Activated CD8-positive, alpha-beta T cell treated with anti-CD3 and anti-CD28 coated beads, Interleukin-2, amount 10 ng/mL, durations not matched to agents 7 days and 5 days (primary cell): ENCODE data around the gene PRDM11. TPM values are rescaled to one million over a fixed set of nuclear protein-coding genes. Genes with fewer than 3 reads are reported as not detected.

Source experiments
- ATAC-seq: fragments of 150-1000 bp; cut with Tn5 transposase; one replicate; pipeline ENCODE4 v1.10.0; 2021; ENCODE audit warnings: moderate library complexity
- CTCF ChIA-PET: fragments of 350-600 bp; sonication (Branson Sonifier 250); formaldehyde crosslinking; loops from one replicate; lab custom pipeline; 2021; ENCODE audit warnings: antibody characterized with exemption; lab: Charles Lee
- POLR2A ChIA-PET: fragments of 350-600 bp; sonication (Branson Sonifier 250); formaldehyde crosslinking; loops from one replicate; lab custom pipeline; 2021; ENCODE audit warnings: antibody characterized with exemption; lab: Charles Lee
- DNase-seq: peaks from one replicate; pipeline ENCODE4 v3.0.0-alpha.2; 2020
- H3K27ac Mint-ChIP-seq: one replicate; pipeline ENCODE4 v1.8.0; 2021; ENCODE audit warnings: mild to moderate bottlenecking, mixed read lengths
- H3K27me3 Mint-ChIP-seq: one replicate; pipeline ENCODE4 v1.8.0; 2021; ENCODE audit warnings: low read depth, mixed read lengths
- H3K36me3 Mint-ChIP-seq: one replicate; pipeline ENCODE4 v1.8.0; 2021; ENCODE audit warnings: low read depth, mixed read lengths
- H3K4me1 Mint-ChIP-seq: one replicate; pipeline ENCODE4 v1.8.0; 2021; ENCODE audit warnings: low read depth, mixed read lengths
- H3K4me3 Mint-ChIP-seq: one replicate; pipeline ENCODE4 v1.8.0; 2021; ENCODE audit warnings: mild to moderate bottlenecking, mixed read lengths
- H3K9me3 Mint-ChIP-seq: one replicate; pipeline ENCODE4 v1.8.0; 2022; ENCODE audit warnings: mixed read lengths; ENCODE audit not compliant: insufficient read depth
- total RNA-seq, 2 experiments: library from RNA; stranded (reverse); gene quantifications; one replicate each; pipeline ENCODE4 v1.2.3, GENCODE V29; 2021

PRDM11 gene
- total RNA-seq, 2 experiments from 2014 or later: 3.5 to 3.6 TPM

- Mint-ChIP-seq H3K27me3 (no peaks in the 10 kb centered on the region), H3K27ac (no peak overlapping the region), H3K4me3 (no peak overlapping the region), H3K9me3 (no peaks in the 10 kb centered on the region), H3K4me1 (peaks cover 18% of the 10 kb centered on the region), H3K36me3 (no peaks in the 10 kb centered on the region)
- CTCF ChIA-PET: no interaction called here
- DNase-seq (no peak), ATAC-seq (no peak)
- POLR2A ChIA-PET: no interaction called here
Measured at GRCh38 chr11:45217991-45218390, 71.6 kb downstream of the PRDM11 start.

DNA sequence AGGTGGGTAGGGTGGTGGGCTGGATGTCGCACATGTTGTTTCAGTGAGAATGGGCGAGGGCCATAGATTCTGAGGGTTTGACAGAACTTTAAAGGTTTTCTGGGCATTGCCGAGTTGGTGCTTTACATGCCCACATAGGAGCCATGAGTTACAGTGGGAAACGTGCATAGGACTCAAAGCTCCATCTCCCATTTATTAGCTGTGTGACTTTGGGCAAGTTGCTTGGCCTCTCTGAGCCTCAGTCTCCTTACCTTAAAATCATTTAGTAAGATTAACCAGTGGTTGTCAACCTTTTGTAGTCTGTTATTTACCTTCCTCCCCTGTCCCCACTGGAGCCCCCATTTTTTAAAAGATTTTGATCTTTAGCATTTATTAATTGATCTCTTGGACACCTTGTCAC lies 72.3 kb downstream of the PRDM11 start:
- Mint-ChIP-seq H3K4me3 (no peak overlapping the region), H3K4me1 (peaks cover 18% of the 10 kb centered on the region), H3K36me3 (no peaks in the 10 kb centered on the region), H3K9me3 (no peaks in the 10 kb centered on the region), H3K27me3 (no peaks in the 10 kb centered on the region), H3K27ac (no peak overlapping the region)
- ATAC-seq (no peak), DNase-seq (no peak)
- ChIA-PET CTCF (no interaction called here), POLR2A (no interaction called here)

DNA sequence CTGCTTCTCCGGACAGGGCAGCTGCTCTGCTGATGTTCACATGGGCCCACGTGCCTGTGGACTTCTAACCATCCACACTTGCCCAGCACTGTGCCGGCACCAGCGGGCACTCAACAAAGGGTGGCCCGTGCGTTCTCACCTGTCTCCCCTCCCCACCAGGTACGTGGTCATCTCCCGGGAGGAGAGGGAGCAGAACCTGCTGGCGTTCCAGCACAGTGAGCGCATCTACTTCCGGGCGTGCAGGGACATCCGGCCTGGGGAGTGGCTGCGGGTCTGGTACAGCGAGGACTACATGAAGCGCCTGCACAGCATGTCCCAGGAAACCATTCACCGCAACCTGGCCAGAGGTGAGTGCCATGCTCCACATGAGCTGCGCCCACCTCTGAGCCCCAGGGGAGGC lies 73.0 kb downstream of the PRDM11 start:
- Mint-ChIP-seq H3K27me3 (no peaks in the 10 kb centered on the region), H3K36me3 (no peaks in the 10 kb centered on the region), H3K27ac (no peak overlapping the region), H3K9me3 (no peaks in the 10 kb centered on the region), H3K4me3 (no peak overlapping the region), H3K4me1 (peaks cover 17% of the 10 kb centered on the region)
- ChIA-PET CTCF (no interaction called here), POLR2A (no interaction called here)
- DNase-seq (no peak), ATAC-seq (no peak)

- ChIA-PET POLR2A (no interaction called here), CTCF (no interaction called here)
- Mint-ChIP-seq H3K36me3 (no peaks in the 10 kb centered on the region), H3K4me3 (no peak overlapping the region), H3K4me1 (no peaks in the 10 kb centered on the region), H3K27me3 (no peaks in the 10 kb centered on the region), H3K27ac (no peak overlapping the region), H3K9me3 (no peaks in the 10 kb centered on the region)
- no peak for DNase-seq
- ATAC-seq: no peak
Measured at GRCh38 chr11:45223496-45223895, 77.1 kb downstream of the PRDM11 start.

- Mint-ChIP-seq H3K27me3 (no peaks in the 10 kb centered on the region), H3K9me3 (no peaks in the 10 kb centered on the region), H3K4me3 (no peak overlapping the region), H3K4me1 (no peaks in the 10 kb centered on the region), H3K27ac (no peak overlapping the region), H3K36me3 (no peaks in the 10 kb centered on the region)
- ChIA-PET CTCF (no interaction called here), POLR2A (no interaction called here)
- no peak for ATAC-seq
- DNase-seq: no peak
Measured at GRCh38 chr11:45224766-45225165, 78.3 kb downstream of the PRDM11 start.

GRCh38 chr11:45225277-45225676 lies 78.8 kb downstream of the PRDM11 start:
- POLR2A ChIA-PET: no interaction called here
- no peak for DNase-seq
- no peaks in the 10 kb centered on the region for H3K27me3 Mint-ChIP-seq
- no peak overlapping the region for H3K4me3 Mint-ChIP-seq
- no peak for ATAC-seq
- no peaks in the 10 kb centered on the region for H3K4me1 Mint-ChIP-seq
- no peaks in the 10 kb centered on the region for H3K36me3 Mint-ChIP-seq
- CTCF ChIA-PET: interaction anchor here (0.6 kb wide), 1 partner anchor 13 kb away, joined by 3 read pairs; no protein-coding TSS in a partner anchor
- no peak overlapping the region for H3K27ac Mint-ChIP-seq
- no peaks in the 10 kb centered on the region for H3K9me3 Mint-ChIP-seq

DNA sequence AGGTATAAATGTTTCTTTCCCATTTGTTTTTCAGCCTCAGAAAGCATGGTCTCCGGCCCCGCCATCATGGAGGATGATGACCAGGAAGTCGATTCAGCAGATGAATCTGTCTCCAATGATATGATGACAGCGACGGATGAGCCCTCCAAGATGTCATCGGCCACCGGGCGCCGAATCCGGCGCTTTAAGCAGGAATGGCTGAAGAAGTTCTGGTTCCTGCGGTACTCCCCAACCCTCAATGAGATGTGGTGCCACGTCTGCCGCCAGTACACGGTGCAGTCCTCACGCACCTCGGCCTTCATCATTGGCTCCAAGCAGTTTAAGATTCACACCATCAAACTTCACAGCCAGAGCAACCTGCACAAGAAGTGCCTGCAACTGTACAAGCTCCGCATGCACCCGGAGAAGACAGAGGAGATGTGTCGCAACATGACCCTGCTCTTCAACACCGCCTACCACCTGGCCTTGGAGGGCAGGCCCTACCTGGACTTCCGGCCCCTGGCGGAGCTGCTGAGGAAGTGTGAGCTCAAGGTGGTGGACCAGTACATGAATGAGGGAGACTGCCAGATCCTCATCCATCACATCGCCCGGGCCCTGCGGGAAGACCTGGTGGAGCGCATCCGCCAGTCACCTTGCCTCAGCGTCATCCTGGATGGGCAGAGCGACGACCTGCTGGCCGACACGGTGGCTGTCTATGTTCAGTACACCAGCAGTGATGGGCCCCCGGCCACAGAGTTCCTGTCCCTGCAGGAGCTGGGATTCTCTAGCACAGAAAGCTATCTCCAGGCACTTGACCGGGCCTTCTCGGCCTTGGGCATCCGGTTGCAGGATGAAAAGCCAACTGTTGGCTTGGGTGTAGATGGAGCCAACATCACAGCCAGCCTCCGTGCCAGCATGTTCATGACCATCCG lies 79.8 kb downstream of the PRDM11 start:
- Mint-ChIP-seq H3K27me3 (no peaks in the 10 kb centered on the region), H3K4me1 (no peaks in the 10 kb centered on the region), H3K9me3 (no peaks in the 10 kb centered on the region), H3K36me3 (no peaks in the 10 kb centered on the region), H3K4me3 (no peak overlapping the region), H3K27ac (no peak overlapping the region)
- ChIA-PET CTCF (no interaction called here), POLR2A (no interaction called here)
- no peak for DNase-seq
- no peak for ATAC-seq

DNA sequence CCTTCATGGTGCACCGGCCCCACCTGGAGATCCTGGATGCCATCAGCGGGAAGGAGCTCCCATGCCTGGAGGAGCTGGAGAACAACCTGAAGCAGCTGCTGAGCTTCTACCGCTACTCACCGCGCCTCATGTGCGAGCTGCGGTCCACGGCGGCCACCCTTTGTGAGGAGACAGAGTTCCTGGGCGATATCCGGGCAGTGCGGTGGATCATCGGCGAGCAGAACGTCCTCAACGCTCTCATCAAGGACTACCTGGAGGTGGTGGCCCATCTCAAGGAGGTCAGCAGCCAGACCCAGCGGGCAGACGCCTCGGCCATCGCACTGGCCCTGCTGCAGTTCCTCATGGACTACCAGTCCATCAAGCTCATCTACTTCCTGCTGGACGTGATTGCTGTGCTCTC lies 80.5 kb downstream of the PRDM11 start:
- no peak overlapping the region for H3K4me3 Mint-ChIP-seq
- H3K36me3 Mint-ChIP-seq: no peaks in the 10 kb centered on the region
- no peak for ATAC-seq
- CTCF ChIA-PET: no interaction called here
- H3K4me1 Mint-ChIP-seq: no peaks in the 10 kb centered on the region
- H3K27me3 Mint-ChIP-seq: no peaks in the 10 kb centered on the region
- POLR2A ChIA-PET: no interaction called here
- no peak overlapping the region for H3K27ac Mint-ChIP-seq
- no peak for DNase-seq
- no peaks in the 10 kb centered on the region for H3K9me3 Mint-ChIP-seq

DNA sequence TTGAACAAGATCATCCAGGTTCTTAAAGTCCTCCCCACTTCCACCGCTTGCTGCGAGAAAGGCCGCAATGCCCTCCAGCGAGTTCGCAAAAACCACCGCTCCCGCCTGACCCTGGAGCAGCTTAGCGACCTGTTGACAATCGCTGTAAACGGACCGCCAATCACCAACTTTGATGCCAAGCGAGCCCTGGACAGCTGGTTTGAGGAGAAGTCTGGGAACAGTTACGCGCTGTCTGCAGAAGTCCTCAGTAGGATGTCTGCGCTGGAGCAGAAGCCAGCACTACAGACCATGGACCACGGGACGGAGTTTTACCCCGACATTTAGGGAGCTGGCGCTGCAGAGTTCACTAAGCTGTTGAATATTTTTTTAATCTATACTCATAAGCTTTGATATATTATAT lies 81.4 kb downstream of the PRDM11 start:
- no peak for DNase-seq
- ChIA-PET CTCF (interaction anchor here (1.0 kb wide), 1 partner anchor 300 kb away, joined by 3 read pairs; no protein-coding TSS in a partner anchor), POLR2A (no interaction called here)
- ATAC-seq: no peak
- Mint-ChIP-seq H3K27me3 (no peaks in the 10 kb centered on the region), H3K9me3 (no peaks in the 10 kb centered on the region), H3K36me3 (no peaks in the 10 kb centered on the region), H3K4me1 (no peaks in the 10 kb centered on the region), H3K4me3 (no peak overlapping the region), H3K27ac (no peak overlapping the region)

DNA sequence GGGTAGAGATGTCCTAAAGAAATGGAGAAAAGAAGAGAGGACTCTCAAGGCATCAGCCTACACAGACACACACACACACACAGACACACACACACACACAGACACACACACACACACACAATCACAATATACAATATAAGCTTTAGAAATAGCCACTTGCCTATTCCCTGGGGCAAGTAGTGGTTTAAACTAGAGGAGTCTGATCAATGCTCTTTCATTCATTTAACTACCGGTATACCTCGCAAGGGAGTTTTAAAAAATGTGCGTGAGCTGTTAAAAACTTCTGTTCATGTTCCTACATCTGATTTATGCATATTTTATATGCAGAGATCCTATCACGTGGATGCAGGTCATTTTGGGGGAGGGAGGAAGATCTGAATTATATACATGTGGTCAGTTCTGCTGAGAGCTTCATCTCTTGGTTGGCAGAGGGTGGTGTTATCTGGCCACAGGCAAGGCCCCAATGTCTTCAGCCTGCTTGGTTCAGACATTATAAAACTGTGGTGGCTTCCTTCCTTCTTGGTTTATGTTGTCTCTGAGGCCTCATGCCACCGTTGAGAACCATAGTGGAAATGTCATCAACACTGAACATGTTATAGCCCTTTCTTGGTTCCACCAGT lies 83.1 kb downstream of the PRDM11 start:
- no peak for DNase-seq
- ATAC-seq: no peak
- no peak overlapping the region for H3K4me3 Mint-ChIP-seq
- H3K27me3 Mint-ChIP-seq: no peaks in the 10 kb centered on the region
- no peaks in the 10 kb centered on the region for H3K36me3 Mint-ChIP-seq
- POLR2A ChIA-PET: no interaction called here
- no peaks in the 10 kb centered on the region for H3K9me3 Mint-ChIP-seq
- no peaks in the 10 kb centered on the region for H3K4me1 Mint-ChIP-seq
- no peak overlapping the region for H3K27ac Mint-ChIP-seq
- CTCF ChIA-PET: no interaction called here

GRCh38 chr11:45232341-45233080 lies 86.1 kb downstream of the PRDM11 start:
- Mint-ChIP-seq H3K4me1 (no peaks in the 10 kb centered on the region), H3K9me3 (no peaks in the 10 kb centered on the region), H3K27ac (no peak overlapping the region), H3K27me3 (peaks cover 6% of the 10 kb centered on the region), H3K4me3 (no peak overlapping the region), H3K36me3 (no peaks in the 10 kb centered on the region)
- CTCF ChIA-PET: interaction anchor here (1.0 to 1.7 kb wide), 6 partner anchors 10 to 95 kb away, joined by 3 to 5 read pairs (median 4); no protein-coding TSS in a partner anchor
- DNase-seq (no peak), ATAC-seq (no peak)
- POLR2A ChIA-PET: no interaction called here
